Lung (tissue), 12 donors: ENCODE measurements around the gene SAP25. TPM values are rescaled to one million over a fixed set of nuclear protein-coding genes. Genes with fewer than 3 reads are reported as not detected.
"Not testable (repeated sequence)": the region's sequence is repeated elsewhere in the genome, so short reads cannot be mapped to it uniquely, and the experiment has no call there.

Source experiments
- ATAC-seq: fragments of 200-7000 bp; cut with Tn5 transposase; one replicate; pipeline ENCODE4 v1.9.1; 2020; ENCODE audit warnings: moderate number of reproducible peaks; ENCODE audit not compliant: insufficient read depth, low FRiP score
- DNase-seq, 3 donors: peaks; one replicate each; pipeline ENCODE4 v3.0.0-alpha.2; 2013 to 2017
- H3K27ac ChIP-seq, 2 donors: one replicate each; pipeline ENCODE4 v1.5.1; 2013; ENCODE audit warnings: mild to moderate bottlenecking in 2 of 2, moderate library complexity in 2 of 2, control low read depth in 1 of 2, inconsistent platforms in 1 of 2, low read depth in 1 of 2, low read length in 1 of 2
- H3K27me3 ChIP-seq, 3 donors: one replicate each; pipeline ENCODE4 v1.5.1; 2013; ENCODE audit warnings: low read length in 2 of 3; ENCODE audit not compliant: control insufficient read depth in 3 of 3, insufficient read depth in 3 of 3
- H3K36me3 ChIP-seq, 4 donors: one replicate each; pipeline ENCODE4 v1.5.1; 2013; ENCODE audit warnings: low read length in 4 of 4, mild to moderate bottlenecking in 1 of 4, moderate library complexity in 1 of 4; ENCODE audit not compliant: control insufficient read depth in 4 of 4, insufficient read depth in 4 of 4
- H3K4me1 ChIP-seq, 5 donors: one replicate each; pipeline ENCODE4 v1.5.1; 2013; ENCODE audit warnings: low read length in 5 of 5, mild to moderate bottlenecking in 2 of 5, moderate library complexity in 1 of 5; ENCODE audit not compliant: control insufficient read depth in 5 of 5, insufficient read depth in 5 of 5
- H3K4me3 ChIP-seq: one replicate; pipeline ENCODE4 v1.5.1; 2013; ENCODE audit warnings: mild to moderate bottlenecking, control low read depth, moderate library complexity
- H3K9ac ChIP-seq, 2 donors: one replicate each; pipeline ENCODE4 v1.5.1; 2013; ENCODE audit warnings: low read length in 2 of 2, control low read depth in 1 of 2; ENCODE audit not compliant: insufficient read depth in 1 of 2
- H3K9me3 ChIP-seq, 4 donors: one replicate each; pipeline ENCODE4 v1.5.1; 2013; ENCODE audit warnings: low read length in 3 of 4, mild to moderate bottlenecking in 1 of 4, moderate library complexity in 1 of 4; ENCODE audit not compliant: control insufficient read depth in 4 of 4, insufficient read depth in 3 of 4
- CTCF ChIP-seq: IDR thresholded peaks from 2 replicates; pipeline ENCODE4 v1.5.1; 2012; ENCODE audit warnings: mild to moderate bottlenecking; ENCODE audit errors: control extremely low read depth, extremely low read depth
- WGBS, 2 donors: extraction: QIAGEN DNeasy Blood & Tissue Kit; methylation state at CpG; one replicate each; pipeline ENCODE4 v1.1.7; 2013; 5-methylcytosine and 5-hydroxymethylcytosine counted together
- polyA plus RNA-seq, 2 donors: library from polyadenylated mRNA; stranded (reverse); fragments of 200-250 nt; gene quantifications; one replicate each; pipeline ENCODE4 v1.2.1, GENCODE V29; 2013
- total RNA-seq, 2 donors: library from RNA; depleted of rRNA in 1 of 2; stranded (reverse); fragments of >200 nt in 1 of 2; gene quantifications; one replicate each; pipeline ENCODE4 v1.2.1, GENCODE V29; 2014 to 2021
- donor health status: control.
- donor health status: control.
- donor health status: Bipolar disorder and iron deficiency.
- donor health status: healthy.
- donor health status: DM: yes; HTN: yes; CAD: no.

The SAP25 gene
- total and polyA plus RNA-seq, 4 donors, result 1.9 to 9.9 (median 6.2) TPM

GRCh38 chr7:100538348-100538653 lies 35.4 kb downstream of the SAP25 start:
- H3K27me3 ChIP-seq, result no peaks in the 10 kb centered on the region
- no peaks in the 10 kb centered on the region for H3K9me3 ChIP-seq
- H3K9ac ChIP-seq, result no peak overlapping the region
- TF ChIP-seq CTCF, result no peak
- H3K27ac ChIP-seq, result peak overlapping the region in 1 of 2 donors; percentile 76
- no peak for ATAC-seq
- WGBS, 2 donors, result 9 to 10% methylated on average over 8 of the region's 8 CpGs
- H3K36me3 ChIP-seq, result no peaks in the 10 kb centered on the region
- peaks cover 0 to 12% (median 2%) of the 10 kb centered on the region in 5 donors for H3K4me1 ChIP-seq
- DNase-seq, result no peak
- no peak overlapping the region for H3K4me3 ChIP-seq

GRCh38 chr7:100536695-100537094 lies 37.0 kb downstream of the SAP25 start:
- not testable (repeated sequence) for DNase-seq, H3K27ac ChIP-seq, H3K4me3 ChIP-seq, H3K9ac ChIP-seq, H3K27me3 ChIP-seq, H3K9me3 ChIP-seq, H3K36me3 ChIP-seq, ATAC-seq
- WGBS, 2 donors, result 81 to 92% methylated on average over 2 of the region's 2 CpGs
- peaks cover 0 to 12% (median 2%) of the 10 kb centered on the region in 5 donors for H3K4me1 ChIP-seq

- 95 to 98% methylated on average over 9 of the region's 9 CpGs for WGBS, 2 donors
- not testable (repeated sequence) for DNase-seq, H3K36me3 ChIP-seq
Observed at GRCh38 chr7:100535982-100536381, 37.7 kb downstream of the SAP25 start.

GRCh38 chr7:100532165-100533022 lies 41.3 kb downstream of the SAP25 start:
- H3K27ac ChIP-seq, result no peak overlapping the region
- H3K27me3 ChIP-seq, result no peaks in the 10 kb centered on the region
- no peak for DNase-seq
- no peaks in the 10 kb centered on the region for H3K9me3 ChIP-seq
- no peak for ATAC-seq
- H3K9ac ChIP-seq, result no peak overlapping the region
- H3K4me3 ChIP-seq, result no peak overlapping the region
- no peak for TF ChIP-seq CTCF
- H3K36me3 ChIP-seq, result no peaks in the 10 kb centered on the region
- 93 to 94% methylated on average over 14 of the region's 14 CpGs for WGBS, 2 donors
- H3K4me1 ChIP-seq, result no peaks in the 10 kb centered on the region

More at GRCh38 chr7:100535982-100536381, 37.7 kb downstream of the SAP25 start:
- peaks cover 0 to 12% (median 2%) of the 10 kb centered on the region in 5 donors for H3K4me1 ChIP-seq
- not testable (repeated sequence) for H3K9ac ChIP-seq, ATAC-seq, H3K27me3 ChIP-seq, H3K9me3 ChIP-seq, H3K4me3 ChIP-seq, H3K27ac ChIP-seq

- ATAC-seq, H3K27ac ChIP-seq, DNase-seq, H3K27me3 ChIP-seq, H3K4me1 ChIP-seq, H3K9me3 ChIP-seq, H3K4me3 ChIP-seq, H3K36me3 ChIP-seq, H3K9ac ChIP-seq: not testable (repeated sequence)
- 81 to 89% methylated on average over 12 of the region's 12 CpGs for WGBS, 2 donors
Observed at GRCh38 chr7:100528108-100528866, 45.4 kb downstream of the SAP25 start.

- H3K36me3 ChIP-seq, H3K9me3 ChIP-seq, H3K27ac ChIP-seq, H3K9ac ChIP-seq, H3K27me3 ChIP-seq, H3K4me1 ChIP-seq, ATAC-seq, H3K4me3 ChIP-seq, DNase-seq: not testable (repeated sequence)
- 89 to 96% methylated on average over 11 to 24 of the region's 34 CpGs for WGBS, 2 donors
Observed at GRCh38 chr7:100523192-100523591, 50.5 kb downstream of the SAP25 start.
